Thyroid gland (tissue), 4 donors: ENCODE data around the gene WDR20.

Experiments used
- POLR2A ChIP-seq, 2 donors: fragments of 450-650 bp; IDR thresholded peaks; one replicate each; pipeline ENCODE4 v1.6.1; 2017; ENCODE audit warnings: antibody characterized with exemption in 2 of 2, mild to moderate bottlenecking in 2 of 2, moderate library complexity in 1 of 2
- TF ChIP-seq, protein P1 (sequence below), 6 experiments: fragments of 200-600 bp in 3 of 6; fragments of 450-650 bp in 3 of 6; sonication (generic) in 3 of 6; IDR thresholded peaks; one replicate each; pipeline ENCODE4 v1.5.1; 2016 to 2019; ENCODE audit warnings: antibody characterized with exemption in 6 of 6, mild to moderate bottlenecking in 2 of 6, inconsistent platforms in 1 of 6, moderate library complexity in 1 of 6

DNA sequence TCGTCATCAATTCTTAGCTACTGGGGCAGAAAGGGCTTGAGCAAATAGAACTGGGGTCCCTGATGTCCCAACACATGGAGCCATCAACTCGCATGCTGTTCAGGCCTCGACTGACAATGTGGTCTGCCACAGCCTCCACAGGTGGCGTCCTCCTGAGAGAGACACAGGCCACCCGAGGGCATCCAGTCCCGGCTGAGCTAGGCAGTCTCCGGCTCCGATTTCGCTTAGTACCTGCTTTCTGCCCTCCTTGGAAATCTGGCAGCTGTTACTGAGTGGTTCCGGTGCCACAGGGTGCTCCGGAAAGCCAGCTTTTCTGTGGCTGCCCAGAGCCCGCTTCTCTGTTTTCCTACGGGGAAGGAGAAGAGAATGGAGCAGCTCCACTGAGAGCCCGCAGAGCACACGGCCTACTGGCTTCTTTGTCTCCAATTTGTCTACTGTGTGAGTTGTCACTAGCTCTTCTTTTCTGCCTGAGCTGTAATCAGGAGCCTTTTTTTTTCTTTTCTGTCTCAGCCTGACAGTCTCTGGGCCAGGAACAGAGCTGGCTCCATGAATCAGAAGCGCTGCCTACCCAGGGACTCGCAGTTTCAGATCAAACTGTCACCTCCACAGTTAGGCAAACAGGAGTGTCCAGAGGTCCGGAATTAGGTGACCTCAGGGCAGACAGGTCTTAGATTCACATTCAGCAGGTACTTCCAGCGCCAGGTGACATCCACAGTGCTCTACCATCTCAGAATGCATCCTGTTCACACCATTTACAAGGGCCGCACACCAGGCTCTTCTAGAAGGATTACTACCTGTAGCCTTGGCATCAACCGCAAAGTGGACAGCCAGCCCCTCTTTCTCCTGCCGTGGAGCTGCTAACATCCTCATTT is 92.0 kb downstream of the WDR20 start:
- TF ChIP-seq, protein P1, sequence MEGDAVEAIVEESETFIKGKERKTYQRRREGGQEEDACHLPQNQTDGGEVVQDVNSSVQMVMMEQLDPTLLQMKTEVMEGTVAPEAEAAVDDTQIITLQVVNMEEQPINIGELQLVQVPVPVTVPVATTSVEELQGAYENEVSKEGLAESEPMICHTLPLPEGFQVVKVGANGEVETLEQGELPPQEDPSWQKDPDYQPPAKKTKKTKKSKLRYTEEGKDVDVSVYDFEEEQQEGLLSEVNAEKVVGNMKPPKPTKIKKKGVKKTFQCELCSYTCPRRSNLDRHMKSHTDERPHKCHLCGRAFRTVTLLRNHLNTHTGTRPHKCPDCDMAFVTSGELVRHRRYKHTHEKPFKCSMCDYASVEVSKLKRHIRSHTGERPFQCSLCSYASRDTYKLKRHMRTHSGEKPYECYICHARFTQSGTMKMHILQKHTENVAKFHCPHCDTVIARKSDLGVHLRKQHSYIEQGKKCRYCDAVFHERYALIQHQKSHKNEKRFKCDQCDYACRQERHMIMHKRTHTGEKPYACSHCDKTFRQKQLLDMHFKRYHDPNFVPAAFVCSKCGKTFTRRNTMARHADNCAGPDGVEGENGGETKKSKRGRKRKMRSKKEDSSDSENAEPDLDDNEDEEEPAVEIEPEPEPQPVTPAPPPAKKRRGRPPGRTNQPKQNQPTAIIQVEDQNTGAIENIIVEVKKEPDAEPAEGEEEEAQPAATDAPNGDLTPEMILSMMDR (IDR thresholded peaks at IDR 0.05): no peak
- TF ChIP-seq POLR2A (IDR thresholded peaks at IDR 0.05): no peak
